Hypothalamus (tissue), 51 donors: Measurements from ENCODE around the gene INPP5J.
"Not testable (repeated sequence)": the region's sequence is repeated elsewhere in the genome, so short reads cannot be mapped to it uniquely, and the experiment has no call there.

Experiments used
- DNase-seq, 51 donors: peaks; one replicate each; lab custom pipeline; 2025; lab: John Stamatoyannopoulos, UW

Gene INPP5J, protein sequence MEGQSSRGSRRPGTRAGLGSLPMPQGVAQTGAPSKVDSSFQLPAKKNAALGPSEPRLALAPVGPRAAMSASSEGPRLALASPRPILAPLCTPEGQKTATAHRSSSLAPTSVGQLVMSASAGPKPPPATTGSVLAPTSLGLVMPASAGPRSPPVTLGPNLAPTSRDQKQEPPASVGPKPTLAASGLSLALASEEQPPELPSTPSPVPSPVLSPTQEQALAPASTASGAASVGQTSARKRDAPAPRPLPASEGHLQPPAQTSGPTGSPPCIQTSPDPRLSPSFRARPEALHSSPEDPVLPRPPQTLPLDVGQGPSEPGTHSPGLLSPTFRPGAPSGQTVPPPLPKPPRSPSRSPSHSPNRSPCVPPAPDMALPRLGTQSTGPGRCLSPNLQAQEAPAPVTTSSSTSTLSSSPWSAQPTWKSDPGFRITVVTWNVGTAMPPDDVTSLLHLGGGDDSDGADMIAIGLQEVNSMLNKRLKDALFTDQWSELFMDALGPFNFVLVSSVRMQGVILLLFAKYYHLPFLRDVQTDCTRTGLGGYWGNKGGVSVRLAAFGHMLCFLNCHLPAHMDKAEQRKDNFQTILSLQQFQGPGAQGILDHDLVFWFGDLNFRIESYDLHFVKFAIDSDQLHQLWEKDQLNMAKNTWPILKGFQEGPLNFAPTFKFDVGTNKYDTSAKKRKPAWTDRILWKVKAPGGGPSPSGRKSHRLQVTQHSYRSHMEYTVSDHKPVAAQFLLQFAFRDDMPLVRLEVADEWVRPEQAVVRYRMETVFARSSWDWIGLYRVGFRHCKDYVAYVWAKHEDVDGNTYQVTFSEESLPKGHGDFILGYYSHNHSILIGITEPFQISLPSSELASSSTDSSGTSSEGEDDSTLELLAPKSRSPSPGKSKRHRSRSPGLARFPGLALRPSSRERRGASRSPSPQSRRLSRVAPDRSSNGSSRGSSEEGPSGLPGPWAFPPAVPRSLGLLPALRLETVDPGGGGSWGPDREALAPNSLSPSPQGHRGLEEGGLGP

DNA sequence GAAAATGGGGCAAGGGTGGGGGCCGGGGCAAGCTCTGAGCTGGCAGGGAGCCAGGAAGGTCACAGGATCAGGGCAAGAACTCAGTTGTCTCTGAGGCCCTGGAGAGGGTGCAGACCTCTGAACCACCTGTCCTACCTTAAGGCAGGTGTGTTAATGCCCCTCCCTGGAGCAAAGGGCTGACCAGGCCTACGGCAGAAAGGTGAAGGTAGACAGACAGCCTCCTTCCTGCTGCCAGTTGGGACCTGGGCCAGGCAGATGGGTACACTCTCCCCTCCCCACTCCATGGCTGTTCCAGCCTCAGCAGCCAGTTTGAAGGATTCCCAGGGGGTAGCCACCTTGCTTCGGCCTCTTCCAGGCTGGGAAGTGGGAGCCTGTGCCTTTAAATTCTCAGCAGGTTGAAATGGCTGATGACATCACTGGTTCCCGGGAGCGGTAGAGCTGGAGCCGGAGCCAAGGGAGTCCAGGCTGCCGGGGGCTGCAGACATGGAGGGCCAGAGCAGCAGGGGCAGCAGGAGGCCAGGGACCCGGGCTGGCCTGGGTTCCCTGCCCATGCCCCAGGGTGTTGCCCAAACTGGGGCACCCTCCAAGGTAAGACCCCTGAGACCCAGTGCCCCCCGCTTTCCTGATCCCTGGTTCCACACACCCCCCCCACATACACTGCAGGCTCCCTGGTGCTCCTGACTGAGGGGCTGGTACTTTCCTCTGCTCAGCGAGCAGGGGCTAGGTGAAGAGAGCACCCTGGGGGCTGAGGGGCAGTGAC lies at the start of gene INPP5J:
Gene INPP5J, plus strand, starts transcription at position 435 of the 760 bp plus-strand sequence. Its CDS starts 49 bp downstream, at position 484.
- peak in 25 of 51 donors; percentile 12 to 62 (median 31) for DNase-seq

- not testable (repeated sequence) for DNase-seq
Measured at GRCh38 chr22:31073125-31073524, 49.6 kb upstream of the INPP5J start.

DNA sequence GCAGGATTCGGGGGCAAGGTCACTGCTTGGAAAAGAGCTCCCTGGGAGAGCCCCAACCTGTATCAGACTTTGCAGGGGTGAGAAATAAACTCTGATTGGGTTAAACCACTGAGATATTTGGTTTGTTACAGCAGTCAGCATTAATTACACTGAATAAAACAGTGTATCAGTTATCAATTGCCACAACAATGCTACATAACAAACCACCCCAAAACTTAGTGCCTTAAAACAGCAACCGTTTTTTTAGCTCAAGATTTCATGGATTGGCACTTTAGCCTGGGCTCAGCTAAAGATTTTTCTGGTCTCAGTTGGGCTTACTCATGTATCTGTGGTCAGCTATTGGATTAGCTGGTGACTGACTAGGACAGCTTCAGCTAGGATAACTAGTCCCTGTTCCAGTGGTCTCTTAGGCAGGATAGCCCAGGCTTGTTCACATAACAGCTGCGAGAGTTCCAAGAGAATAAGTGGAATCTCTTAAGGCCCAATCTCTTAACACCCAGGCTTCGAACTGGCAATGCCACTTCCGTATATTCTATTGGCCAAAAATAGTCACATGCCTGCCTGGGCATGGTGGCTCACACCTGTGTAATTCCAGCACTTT lies 49.1 kb upstream of the INPP5J start:
- not testable (repeated sequence) for DNase-seq

DNA sequence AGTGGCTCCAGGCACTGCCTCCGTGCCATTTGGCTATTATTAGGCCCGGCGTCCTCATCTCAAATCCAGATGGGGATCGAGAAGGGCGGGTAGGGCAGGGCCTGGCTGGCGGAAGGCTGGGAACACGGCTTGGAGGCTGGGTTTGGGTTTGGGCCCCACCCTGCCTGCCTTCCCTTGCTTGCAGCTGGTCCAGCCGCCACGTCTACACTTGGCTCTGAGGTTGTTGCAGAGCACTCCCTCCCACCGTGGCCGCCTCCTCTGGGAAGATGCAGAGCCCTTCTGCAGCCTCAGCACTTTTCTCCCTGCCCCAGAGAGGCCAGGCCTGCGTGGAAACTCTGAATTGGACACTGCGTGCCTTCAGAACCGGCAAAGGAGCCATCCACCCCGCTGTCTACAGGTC lies 46.8 kb upstream of the INPP5J start:
- DNase-seq, result no peak

DNA sequence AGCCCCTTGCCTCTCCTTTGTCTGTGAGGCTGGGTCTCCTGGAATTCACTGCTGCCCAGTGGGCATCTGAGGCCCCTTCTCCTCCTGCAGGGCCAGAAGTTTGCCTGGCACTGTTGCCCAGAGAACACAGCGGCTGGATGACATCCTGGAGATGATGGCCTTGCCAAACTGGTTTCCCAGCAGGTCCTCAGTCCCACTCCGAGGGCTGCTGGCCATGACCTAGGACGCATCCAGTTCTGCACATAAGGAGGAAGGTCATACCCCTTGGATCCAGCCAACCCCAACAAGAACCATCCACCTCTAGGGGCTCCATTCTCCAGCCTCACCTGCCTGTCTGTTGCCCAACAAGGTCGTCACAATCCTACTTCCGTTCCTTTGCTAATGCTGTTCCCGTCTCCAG lies 45.1 kb upstream of the INPP5J start:
- no peak for DNase-seq

GRCh38 chr22:31078389-31078788 lies 44.4 kb upstream of the INPP5J start:
- not testable (repeated sequence) for DNase-seq

- no peak for DNase-seq
Measured at GRCh38 chr22:31079095-31079642, 43.6 kb upstream of the INPP5J start.

- no peak for DNase-seq
Measured at GRCh38 chr22:31080164-31080847, 42.5 kb upstream of the INPP5J start.

DNA sequence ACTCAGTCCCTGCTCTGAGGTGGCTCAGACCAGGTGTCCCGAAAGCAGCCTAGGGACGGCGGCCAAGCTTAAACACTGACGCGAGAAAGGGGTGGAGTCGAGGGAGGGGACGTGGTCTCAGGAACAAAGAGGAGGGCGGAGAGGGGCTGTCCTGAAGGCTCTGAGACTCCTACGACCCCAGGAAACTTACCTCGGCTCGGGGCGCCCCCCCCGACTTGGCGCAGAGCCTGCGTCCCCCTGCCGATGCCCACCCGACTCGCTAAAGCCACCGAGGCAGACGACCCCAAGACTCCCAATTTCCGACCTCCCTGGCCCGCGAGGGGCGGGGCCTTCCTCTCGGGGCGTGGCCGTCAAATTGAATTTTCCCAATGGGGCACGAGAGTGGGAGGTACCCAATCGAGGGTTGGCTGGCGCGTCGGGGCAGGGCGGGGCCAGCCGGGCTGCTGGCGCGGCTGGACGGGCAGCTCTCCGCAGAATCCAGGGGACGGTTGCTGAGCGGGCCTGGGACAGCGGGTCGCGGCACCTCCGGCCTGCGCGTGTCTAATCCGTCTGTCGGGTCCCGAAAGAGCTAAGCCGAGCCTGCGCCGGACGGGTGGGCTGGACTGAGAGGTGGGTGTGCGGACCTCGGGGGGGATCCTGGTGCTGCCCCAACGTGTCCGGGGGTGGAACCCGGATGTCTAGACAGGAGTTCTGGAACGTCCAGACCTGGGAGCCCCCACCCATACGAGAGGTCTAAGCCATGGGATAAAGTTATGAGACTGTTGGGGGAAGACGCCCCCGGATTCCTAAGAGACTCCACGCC lies 41.7 kb upstream of the INPP5J start, which contains the start of gene SMTN:
Gene SMTN, plus strand, starts transcription at position 471 of the 802 bp plus-strand sequence. CDS start 1,941 bp downstream, outside the sequence.
- peak in 47 of 51 donors; percentile 13 to 88 (median 71) for DNase-seq

- DNase-seq, result no peak
Measured at GRCh38 chr22:31081963-31082605, 40.7 kb upstream of the INPP5J start.

DNA sequence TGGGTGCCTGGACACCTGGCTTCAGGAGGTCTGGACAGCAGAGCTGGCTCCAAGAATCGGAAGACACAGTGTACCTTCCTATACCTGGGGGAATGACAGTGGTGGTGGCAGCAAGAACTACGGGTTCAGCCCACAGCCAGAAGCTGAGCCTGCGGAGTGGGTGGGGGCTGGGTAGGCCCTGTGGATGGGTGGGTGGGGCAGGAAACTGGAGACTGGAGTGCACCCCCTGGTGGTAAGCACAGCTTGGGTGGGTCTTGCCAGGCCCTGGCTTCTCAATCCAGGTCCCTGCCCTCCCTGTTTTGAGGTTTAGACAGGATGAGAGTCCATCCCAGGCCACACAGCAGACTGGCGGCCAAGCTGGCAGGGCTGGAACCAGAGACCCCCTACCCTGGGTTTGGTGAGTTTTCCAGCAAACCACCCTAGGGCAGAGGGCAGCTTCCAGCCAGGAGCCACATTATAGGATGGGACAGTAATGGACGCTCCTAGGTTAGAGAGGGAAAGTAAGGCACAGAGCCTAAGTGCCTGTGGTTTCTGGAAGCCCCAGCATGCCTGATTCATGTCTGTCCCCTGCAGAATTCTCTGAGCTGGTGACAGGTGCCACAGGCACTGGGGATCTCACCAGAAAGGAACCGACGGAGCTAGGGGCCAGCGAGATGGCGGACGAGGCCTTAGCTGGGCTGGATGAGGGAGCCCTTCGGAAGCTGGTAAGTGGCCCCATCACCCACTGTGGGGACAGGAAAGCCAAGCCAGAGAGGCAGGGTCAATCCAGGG lies 40.0 kb upstream of the INPP5J start:
- DNase-seq, result peak in 1 of 51 donors; percentile 4

DNA sequence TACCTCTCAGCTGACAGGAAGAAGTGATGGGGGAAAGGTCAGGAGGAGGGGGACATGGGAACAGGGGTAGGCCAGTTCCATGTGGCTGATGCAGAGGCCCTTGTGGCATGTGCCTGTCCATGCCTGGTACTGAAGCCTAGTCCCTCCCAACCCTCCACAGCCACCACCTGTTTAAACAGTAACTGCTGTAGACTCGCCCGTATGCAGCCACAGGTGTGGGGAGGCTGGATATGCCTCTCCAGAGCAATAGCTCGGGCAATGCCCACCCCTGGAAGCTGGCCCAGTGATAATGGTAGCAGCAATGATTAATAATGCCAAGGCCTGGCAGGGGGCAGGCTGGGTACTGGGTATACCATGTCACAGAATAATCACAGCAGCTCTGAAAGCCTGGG lies 39.4 kb upstream of the INPP5J start:
- no peak for DNase-seq

DNA sequence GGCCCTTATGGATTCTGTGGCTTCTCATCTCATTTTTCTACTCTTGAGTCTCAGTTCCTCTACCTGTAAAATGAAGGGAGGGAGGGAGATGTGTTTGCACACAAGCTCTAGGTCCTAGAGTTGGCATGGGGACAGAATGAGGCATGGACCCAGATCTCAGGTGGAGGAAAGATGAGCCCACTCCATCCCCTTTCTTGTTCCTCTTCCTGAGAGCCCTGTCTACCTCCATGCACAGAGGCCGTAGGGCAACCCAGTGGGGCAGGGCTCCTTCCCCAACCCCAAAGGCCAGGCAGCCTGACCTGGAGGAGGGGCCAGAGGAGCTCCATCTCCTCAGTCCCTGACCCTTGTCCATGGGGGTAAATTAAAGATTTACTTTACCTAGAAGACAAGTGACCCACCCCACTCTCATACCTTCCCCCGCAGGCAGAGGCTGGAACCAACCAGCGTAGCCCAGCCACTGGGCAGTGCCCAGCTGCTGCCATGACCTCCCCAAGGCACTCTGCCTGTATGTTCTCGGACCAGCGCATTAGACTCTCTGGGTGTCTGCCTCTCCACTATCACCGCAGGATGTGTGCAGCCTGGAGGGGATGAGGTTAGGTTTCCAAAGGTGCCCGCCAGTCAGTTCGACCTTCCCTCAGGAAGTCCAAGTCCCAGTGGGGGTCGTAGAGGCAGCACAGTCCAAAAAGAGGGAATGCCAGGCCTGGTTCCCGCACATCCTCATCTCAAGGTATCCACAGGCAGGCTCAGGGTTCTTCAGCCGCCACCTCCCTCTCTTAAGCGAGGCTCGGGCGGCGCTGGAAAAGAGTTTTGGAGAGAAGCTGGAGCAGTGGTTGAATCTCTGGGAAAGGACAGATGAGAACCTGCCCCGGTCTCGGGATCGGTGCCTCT lies 38.6 kb upstream of the INPP5J start:
- DNase-seq, result peak in 1 of 51 donors; percentile 70

DNA sequence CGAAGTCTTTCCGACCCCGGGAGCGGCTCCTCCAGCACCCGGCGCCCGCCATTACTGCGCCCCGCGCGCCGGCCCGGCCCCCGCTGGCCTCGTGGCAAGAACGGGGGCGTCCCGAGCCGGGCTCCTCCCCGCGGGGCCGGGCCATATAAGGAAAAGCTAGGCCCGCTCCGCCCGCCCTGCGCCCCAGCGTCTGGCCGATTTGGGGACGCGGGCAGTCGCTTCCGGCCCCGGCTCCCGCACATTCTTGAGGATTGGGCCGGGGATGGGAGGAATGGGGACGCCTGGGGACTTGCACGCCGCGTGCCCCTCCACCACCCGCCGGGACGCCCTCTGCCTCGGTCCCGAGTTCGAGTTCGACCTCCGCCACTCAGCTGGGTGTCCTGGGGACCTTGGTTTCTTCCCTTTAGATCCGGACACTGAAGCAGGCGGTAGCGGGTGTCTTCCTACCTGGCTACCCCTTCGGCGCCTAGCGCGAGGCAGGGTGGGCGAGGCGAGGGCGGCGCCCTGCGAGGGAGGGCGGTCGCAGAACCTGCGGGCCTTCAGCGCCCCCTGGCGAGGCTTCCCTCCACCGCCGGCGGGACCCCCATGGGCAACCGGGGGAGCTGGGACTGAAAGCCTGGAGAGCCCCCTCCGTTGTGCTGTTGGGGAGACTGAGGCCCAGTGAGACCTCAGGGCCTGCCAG lies 37.8 kb upstream of the INPP5J start:
- DNase-seq, result peak in 48 of 51 donors; percentile 27 to 92 (median 76)

- DNase-seq, result peak in 43 of 51 donors; percentile 44 to 92 (median 71)
Measured at GRCh38 chr22:31085493-31085824, 37.3 kb upstream of the INPP5J start.
